ENCODE measurements around the gene FAM111B. TPM values are rescaled to one million over a fixed set of nuclear protein-coding genes. Genes with fewer than 3 reads are reported as not detected.

The FAM111B gene
- polyA plus RNA-seq, 1 experiment, result 2.7 TPM

DNA sequence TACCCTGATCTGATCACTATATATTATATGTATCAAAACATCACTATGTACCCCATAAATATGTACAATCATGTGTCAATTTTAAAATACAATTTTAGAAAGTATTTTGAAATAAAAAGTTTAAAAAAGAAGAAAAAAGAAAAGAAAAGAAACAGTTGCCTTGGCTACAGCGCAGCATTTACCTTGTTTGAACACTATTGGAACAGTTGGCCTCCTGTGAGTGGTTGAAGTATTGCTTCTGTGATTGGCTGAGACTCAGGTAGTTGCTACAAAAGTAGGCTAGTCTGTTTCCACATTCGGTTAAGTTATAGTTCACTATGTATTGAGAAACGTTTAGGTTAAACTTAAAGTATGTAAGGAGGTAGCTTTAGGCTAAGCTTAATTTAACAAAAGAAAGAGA lies 57.0 kb downstream of the FAM111B start:
- ChIA-PET POLR2A (no interaction called here), CTCF (interaction anchor here (0.6 to 1.1 kb wide), 5 partner anchors 8 to 266 kb away, joined by 3 to 9 read pairs (median 4); partner anchors contain the start of gene DTX4)
- TF ChIP-seq, protein P1, sequence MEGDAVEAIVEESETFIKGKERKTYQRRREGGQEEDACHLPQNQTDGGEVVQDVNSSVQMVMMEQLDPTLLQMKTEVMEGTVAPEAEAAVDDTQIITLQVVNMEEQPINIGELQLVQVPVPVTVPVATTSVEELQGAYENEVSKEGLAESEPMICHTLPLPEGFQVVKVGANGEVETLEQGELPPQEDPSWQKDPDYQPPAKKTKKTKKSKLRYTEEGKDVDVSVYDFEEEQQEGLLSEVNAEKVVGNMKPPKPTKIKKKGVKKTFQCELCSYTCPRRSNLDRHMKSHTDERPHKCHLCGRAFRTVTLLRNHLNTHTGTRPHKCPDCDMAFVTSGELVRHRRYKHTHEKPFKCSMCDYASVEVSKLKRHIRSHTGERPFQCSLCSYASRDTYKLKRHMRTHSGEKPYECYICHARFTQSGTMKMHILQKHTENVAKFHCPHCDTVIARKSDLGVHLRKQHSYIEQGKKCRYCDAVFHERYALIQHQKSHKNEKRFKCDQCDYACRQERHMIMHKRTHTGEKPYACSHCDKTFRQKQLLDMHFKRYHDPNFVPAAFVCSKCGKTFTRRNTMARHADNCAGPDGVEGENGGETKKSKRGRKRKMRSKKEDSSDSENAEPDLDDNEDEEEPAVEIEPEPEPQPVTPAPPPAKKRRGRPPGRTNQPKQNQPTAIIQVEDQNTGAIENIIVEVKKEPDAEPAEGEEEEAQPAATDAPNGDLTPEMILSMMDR (IDR thresholded peaks at IDR 0.05; ENCODE audit: low read depth, low read length), result no peak

DNA sequence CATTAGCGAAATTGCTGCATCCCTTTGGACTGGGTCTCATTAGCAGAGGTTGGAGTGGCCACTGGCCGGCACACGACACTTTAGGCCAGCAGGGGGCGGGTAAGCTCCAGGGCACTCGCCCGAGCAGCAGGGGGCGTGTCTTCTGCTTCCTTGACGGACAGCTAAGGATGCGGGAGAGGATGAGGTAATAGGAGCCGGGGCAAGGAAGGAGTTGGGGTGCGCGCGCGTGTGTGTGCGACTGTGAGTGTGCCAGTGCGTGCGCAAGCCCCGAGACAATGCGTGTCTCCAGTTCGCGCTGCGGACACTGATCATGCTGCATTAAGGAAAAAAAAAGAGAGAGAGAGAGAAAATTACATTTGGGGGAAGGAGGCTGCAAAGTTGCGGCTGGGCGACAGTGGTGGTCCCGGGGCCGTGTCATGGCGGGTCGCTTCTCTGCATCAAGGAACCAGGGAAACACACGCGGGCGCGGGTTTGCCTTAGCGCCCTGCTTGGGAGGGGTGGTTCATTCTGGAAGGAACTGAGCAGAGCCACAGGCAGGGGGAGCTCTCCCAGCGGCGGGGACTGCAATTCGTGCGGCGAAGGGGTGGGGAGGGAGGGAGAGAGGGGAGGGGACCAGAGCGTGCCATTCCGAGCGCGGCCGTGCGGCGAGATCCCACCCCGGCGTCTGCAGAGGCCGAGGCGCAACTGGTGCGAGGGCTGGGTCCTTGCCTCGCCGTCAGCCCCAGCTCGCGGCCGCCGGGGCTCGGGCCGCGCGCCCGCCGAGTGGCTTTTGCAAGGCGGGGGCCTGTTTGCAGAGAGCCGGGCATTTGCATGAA lies 64.7 kb downstream of the FAM111B start, which contains the start of gene DTX4:
Gene DTX4, plus strand, starts transcription at position 625 of the 815 bp plus-strand sequence. CDS start 464 bp downstream, outside the sequence.
- peaks cover 3% of the 10 kb centered on the region for H3K27me3 ChIP-seq (ENCODE audit: control insufficient read depth, insufficient read depth, low read length)
- H3K27ac ChIP-seq (ENCODE audit: low read depth, low read length), result no peak within 1 kb of the TSS
- peak within 1 kb of the TSS; percentile 71 for H3K4me3 ChIP-seq (ENCODE audit: low read depth, low read length)
- ChIA-PET POLR2A (interaction anchor here (0.6 to 1.6 kb wide), 8 partner anchors 16 to 384 kb away, joined by 3 to 8 read pairs (median 4); partner anchors contain the start of gene FAM111A), CTCF (interaction anchor here (0.6 to 8.6 kb wide), 46 partner anchors 8 to 1364 kb away, joined by 3 to 151 read pairs (median 5); partner anchors contain the start of genes MPEG1, OR5A1, OR5A2 and PATL1)
- no peaks in the 10 kb centered on the region for H3K9me3 ChIP-seq (ENCODE audit: control insufficient read depth, insufficient read depth, low read length)
- peak; percentile 76 for DNase-seq (ENCODE audit: low read depth, low spot score)
- TF ChIP-seq, protein P1 (IDR thresholded peaks at IDR 0.05; ENCODE audit: low read depth, low read length), result peak; percentile 79

More for the DNA sequence above, 57.0 kb downstream of the FAM111B start:
- no peaks in the 10 kb centered on the region for H3K9me3 ChIP-seq (ENCODE audit: control insufficient read depth, insufficient read depth, low read length)
- H3K27me3 ChIP-seq (ENCODE audit: control insufficient read depth, insufficient read depth, low read length), result peaks cover 8% of the 10 kb centered on the region
- no peak overlapping the region for H3K4me3 ChIP-seq (ENCODE audit: low read depth, low read length)
- no peak for DNase-seq (ENCODE audit: low read depth, low spot score)
- H3K27ac ChIP-seq (ENCODE audit: low read depth, low read length), result no peak overlapping the region

DNA sequence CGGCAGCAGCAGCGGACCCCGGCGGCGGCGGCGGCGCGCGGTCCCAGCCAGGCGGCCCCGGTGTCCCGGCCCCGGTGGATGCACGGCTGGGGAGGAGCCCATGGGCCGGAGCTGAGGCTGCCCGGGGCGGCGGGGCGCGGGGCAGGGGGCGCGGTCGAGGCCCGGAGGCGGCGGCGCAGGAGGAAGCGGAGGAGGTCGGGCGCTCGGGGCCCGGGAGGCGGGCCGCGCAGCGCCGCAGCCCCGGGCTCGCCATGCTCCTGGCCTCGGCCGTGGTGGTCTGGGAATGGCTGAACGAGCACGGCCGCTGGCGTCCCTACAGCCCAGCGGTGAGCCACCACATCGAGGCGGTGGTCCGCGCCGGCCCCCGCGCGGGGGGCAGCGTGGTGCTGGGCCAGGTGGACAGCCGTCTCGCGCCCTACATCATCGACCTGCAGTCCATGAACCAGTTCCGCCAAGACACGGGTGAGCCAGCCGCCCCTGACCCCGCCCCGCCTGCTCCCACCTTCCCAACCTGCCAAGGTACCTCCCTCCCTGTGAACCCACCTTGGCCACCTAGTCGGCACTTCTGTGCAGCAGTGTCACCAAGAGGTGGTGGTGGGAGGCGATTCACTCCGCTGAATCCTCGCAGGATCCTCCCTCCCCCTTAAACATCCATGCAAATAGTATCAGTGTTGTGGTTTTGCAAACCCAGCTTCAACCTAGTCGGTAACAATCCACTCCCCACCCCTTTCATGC lies 65.5 kb downstream of the FAM111B start:
- Histone ChIP-seq H3K27me3 (ENCODE audit: control insufficient read depth, insufficient read depth, low read length) (peaks cover 3% of the 10 kb centered on the region), H3K9me3 (ENCODE audit: control insufficient read depth, insufficient read depth, low read length) (no peaks in the 10 kb centered on the region), H3K27ac (ENCODE audit: low read depth, low read length) (no peak overlapping the region), H3K4me3 (ENCODE audit: low read depth, low read length) (peak overlapping the region; percentile 71)
- POLR2A ChIA-PET, result interaction anchor here (0.9 to 1.6 kb wide), 5 partner anchors 15 to 49 kb away, joined by 3 to 8 read pairs (median 3); no protein-coding TSS in a partner anchor
- CTCF ChIA-PET, result interaction anchor here (0.6 to 8.6 kb wide), 33 partner anchors 8 to 618 kb away, joined by 3 to 151 read pairs (median 6); partner anchors contain the start of genes MPEG1, OR5A1 and OR5A2
- DNase-seq (ENCODE audit: low read depth, low spot score), result no peak
- TF ChIP-seq, protein P1 (IDR thresholded peaks at IDR 0.05; ENCODE audit: low read depth, low read length), result no peak

DNA sequence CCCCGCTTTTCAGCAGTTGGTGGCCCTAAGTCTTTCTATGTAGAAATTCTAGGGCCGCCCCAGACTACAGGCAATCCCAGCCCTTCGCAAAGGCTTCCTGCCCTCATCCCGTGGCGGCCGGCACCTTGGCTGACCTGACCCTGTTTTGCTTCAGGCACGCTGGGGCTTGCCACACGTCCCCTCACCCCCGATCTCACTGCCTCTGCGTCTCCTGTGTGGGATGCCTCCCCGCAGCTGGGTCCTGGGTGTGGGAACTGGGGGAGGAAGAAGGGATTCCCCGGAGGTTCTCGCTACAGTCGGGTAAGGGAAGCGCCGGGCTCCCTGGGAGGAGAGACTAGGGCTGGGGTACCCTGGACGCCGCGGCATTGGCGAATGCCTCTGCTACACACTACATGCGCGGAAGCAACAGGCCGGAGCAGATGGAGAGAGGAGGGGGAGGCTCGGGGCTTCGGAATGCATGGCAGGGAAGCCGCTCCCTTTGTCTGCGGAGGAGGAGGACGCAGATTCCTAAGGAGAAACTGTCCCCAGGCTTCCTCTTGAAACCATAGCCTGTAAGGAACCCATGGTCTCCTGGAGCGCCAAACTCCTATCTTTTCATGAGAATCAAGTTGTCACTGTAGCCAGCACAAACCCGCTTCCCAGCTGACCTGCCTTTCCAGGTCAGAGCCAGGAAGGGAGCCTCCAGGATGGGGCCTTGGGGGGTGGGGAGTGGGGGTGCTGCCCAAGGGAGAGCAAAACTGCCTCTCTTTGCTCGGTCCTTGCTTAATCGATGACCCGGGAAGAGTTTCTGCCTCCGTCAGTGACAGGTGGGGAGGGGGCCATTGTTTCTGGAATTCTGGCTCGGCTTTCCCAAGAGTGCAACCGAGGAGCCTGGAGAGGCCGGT lies 66.3 kb downstream of the FAM111B start:
- peak overlapping the region; percentile 52 for H3K27ac ChIP-seq (ENCODE audit: low read depth, low read length)
- ChIA-PET CTCF (interaction anchor here (0.7 to 8.6 kb wide), 6 partner anchors 13 to 48 kb away, joined by 3 to 151 read pairs (median 94); no protein-coding TSS in a partner anchor), POLR2A (interaction anchor here (1.0 to 1.1 kb wide), 2 partner anchors 12 to 51 kb away, joined by 3 read pairs; no protein-coding TSS in a partner anchor)
- no peak for DNase-seq (ENCODE audit: low read depth, low spot score)
- H3K9me3 ChIP-seq (ENCODE audit: control insufficient read depth, insufficient read depth, low read length), result no peaks in the 10 kb centered on the region
- TF ChIP-seq, protein P1 (IDR thresholded peaks at IDR 0.05; ENCODE audit: low read depth, low read length), result no peak
- H3K4me3 ChIP-seq (ENCODE audit: low read depth, low read length), result peak overlapping the region; percentile 71
- H3K27me3 ChIP-seq (ENCODE audit: control insufficient read depth, insufficient read depth, low read length), result peaks cover 3% of the 10 kb centered on the region

All from AG04450 (cell line).